Measurements from ENCODE around the gene ELFN1. TPM values are rescaled to one million over a fixed set of nuclear protein-coding genes. Genes with fewer than 3 reads are reported as not detected.

The ELFN1 gene
- total and polyA plus RNA-seq, 2 donors (not counting 3 experiments of a cell fraction or from before 2014, with no cell fraction given): 0.37 to 1.0 TPM

DNA sequence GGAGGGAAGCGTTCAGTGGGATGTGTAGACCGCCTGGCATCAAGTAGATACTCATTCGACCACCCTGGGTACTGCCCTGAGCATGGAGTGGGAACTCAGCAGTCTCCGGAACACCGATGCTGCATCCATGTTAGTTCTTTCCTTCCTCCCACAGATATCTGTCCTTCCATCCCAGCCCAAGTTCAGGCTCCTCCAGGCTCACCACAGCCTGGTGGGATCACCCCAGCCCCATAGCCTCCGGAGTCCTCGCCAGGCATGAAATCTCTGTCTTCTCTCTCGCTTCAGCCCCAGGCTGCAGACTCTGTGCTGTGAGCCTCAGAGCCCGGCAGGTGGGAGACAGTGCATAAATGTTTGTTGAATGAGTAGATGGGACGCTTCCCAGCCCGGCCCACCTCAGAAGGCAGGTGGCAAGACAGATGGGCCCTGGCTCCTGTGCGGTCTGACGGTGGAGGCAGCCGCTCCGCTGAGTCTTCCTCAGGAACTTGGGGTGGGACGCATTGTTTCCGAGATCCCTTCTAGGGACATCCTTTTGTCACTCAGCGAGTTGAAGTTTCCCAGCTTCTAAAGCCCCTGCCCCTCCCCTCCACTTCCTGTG, 42.9 kb downstream of the ELFN1 start:
- H3K27me3 ChIP-seq (ENCODE audit: control insufficient read depth in 2 of 2, insufficient read depth in 2 of 2, low read length in 2 of 2): no peaks in the 10 kb centered on the region
- FAIRE-seq: no peak
- no peak overlapping the region for H2AFZ ChIP-seq (ENCODE audit: low read depth, low read length)
- POLR2A ChIA-PET: no interaction called here
- CTCF ChIA-PET: no interaction called here
- H3K79me2 ChIP-seq (ENCODE audit: control insufficient read depth, insufficient read depth, low read length): no peaks in the 10 kb centered on the region
- intact Hi-C loops (cut with micrococcal nuclease) (no loop called here), dilution Hi-C loops (cut with MboI; ENCODE audit: extremely low pct_ligation_motif_present, low sequenced_read_pairs) (no loop called here)
- H3K9ac ChIP-seq (replicated peaks; ENCODE audit: extremely low read depth, insufficient read depth, low read length): no peak overlapping the region
- peaks cover 3% of the 10 kb centered on the region for H3K9me3 ChIP-seq (replicated peaks; ENCODE audit: control insufficient read depth, insufficient read depth, low read length)
- H3K27ac ChIP-seq (ENCODE audit: insufficient read depth, low read depth, low read length): no peak overlapping the region
- H3K36me3 ChIP-seq (ENCODE audit: control insufficient read depth in 2 of 2, extremely low read depth in 1 of 2, insufficient read depth in 2 of 2, low read length in 2 of 2): no peaks in the 10 kb centered on the region
- no peaks in the 10 kb centered on the region for H4K20me1 ChIP-seq (replicated peaks; ENCODE audit: control insufficient read depth, extremely low read depth, insufficient read depth, low read length)
- H3K4me3 ChIP-seq (replicated peaks in 1 of 3; ENCODE audit: insufficient read depth in 1 of 3, low read depth in 1 of 3, low read length in 3 of 3): no peak overlapping the region
- no peaks in the 10 kb centered on the region for H3K9me1 ChIP-seq (replicated peaks; ENCODE audit: control insufficient read depth, extremely low read depth, insufficient read depth, low read length)
- no TSS peak for BruUV-seq (replicated peaks)
- TF ChIP-seq POLR2AphosphoS5 (IDR thresholded peaks at IDR 0.05; ENCODE audit: insufficient read depth, low read depth, low read length): no peak
- TF ChIP-seq JUN (IDR thresholded peaks at IDR 0.05; ENCODE audit: borderline replicate concordance, insufficient read depth, insufficient read length, low read depth): no peak
- TF ChIP-seq, protein P1, sequence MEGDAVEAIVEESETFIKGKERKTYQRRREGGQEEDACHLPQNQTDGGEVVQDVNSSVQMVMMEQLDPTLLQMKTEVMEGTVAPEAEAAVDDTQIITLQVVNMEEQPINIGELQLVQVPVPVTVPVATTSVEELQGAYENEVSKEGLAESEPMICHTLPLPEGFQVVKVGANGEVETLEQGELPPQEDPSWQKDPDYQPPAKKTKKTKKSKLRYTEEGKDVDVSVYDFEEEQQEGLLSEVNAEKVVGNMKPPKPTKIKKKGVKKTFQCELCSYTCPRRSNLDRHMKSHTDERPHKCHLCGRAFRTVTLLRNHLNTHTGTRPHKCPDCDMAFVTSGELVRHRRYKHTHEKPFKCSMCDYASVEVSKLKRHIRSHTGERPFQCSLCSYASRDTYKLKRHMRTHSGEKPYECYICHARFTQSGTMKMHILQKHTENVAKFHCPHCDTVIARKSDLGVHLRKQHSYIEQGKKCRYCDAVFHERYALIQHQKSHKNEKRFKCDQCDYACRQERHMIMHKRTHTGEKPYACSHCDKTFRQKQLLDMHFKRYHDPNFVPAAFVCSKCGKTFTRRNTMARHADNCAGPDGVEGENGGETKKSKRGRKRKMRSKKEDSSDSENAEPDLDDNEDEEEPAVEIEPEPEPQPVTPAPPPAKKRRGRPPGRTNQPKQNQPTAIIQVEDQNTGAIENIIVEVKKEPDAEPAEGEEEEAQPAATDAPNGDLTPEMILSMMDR (IDR thresholded peaks at IDR 0.05; ENCODE audit: extremely low read depth in 1 of 2, insufficient read depth in 1 of 2, low read depth in 1 of 2, low read length in 2 of 2): no peak
- no peak for TF ChIP-seq MYC (IDR thresholded peaks at IDR 0.05; ENCODE audit: low read depth, low read length)
- TF ChIP-seq POLR2A (IDR thresholded peaks at IDR 0.05; ENCODE audit: low read depth, low read length): no peak
- TF ChIP-seq, protein P2, sequence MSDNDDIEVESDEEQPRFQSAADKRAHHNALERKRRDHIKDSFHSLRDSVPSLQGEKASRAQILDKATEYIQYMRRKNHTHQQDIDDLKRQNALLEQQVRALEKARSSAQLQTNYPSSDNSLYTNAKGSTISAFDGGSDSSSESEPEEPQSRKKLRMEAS (IDR thresholded peaks at IDR 0.05; ENCODE audit: insufficient read depth, insufficient read length): no peak
- TF ChIP-seq GATA2 (IDR thresholded peaks at IDR 0.05; ENCODE audit: insufficient read depth, insufficient read length, low read depth, low read length): no peak
- TF ChIP-seq FOS (IDR thresholded peaks at IDR 0.05; ENCODE audit: borderline replicate concordance, insufficient read depth, low read length): no peak
- TF ChIP-seq EZH2 (IDR thresholded peaks at IDR 0.05; ENCODE audit: borderline replicate concordance, low read depth, low read length, severe bottlenecking): no peak
- no peak overlapping the region for H3K4me2 ChIP-seq (ENCODE audit: insufficient read depth, low read length)
- no peak for DNase-seq (ENCODE audit: low read depth, low spot score)
- H3K4me1 ChIP-seq (ENCODE audit: control insufficient read depth, extremely low read depth, insufficient read depth, low read length): no peaks in the 10 kb centered on the region

Measured in endothelial cell of umbilical vein (primary cell).